ENCODE results near the gene SNRPA1. TPM values are rescaled to one million over a fixed set of nuclear protein-coding genes. Genes with fewer than 3 reads are reported as not detected.

The SNRPA1 gene
- total RNA-seq, 1 experiment from 2014 or later: 32.3 TPM

GRCh38 chr15:101310161-101310480 is 15.1 kb upstream of the SNRPA1 start:
- Histone ChIP-seq H3K27me3 (ENCODE audit: control insufficient read depth, insufficient read depth, low read length) (no peaks in the 10 kb centered on the region), H3K4me3 (ENCODE audit: insufficient read depth, low read depth, low read length) (no peak overlapping the region), H3K36me3 (replicated peaks; ENCODE audit: control insufficient read depth, insufficient read depth, low read length) (no peaks in the 10 kb centered on the region)
- no peak for DNase-seq

- no peaks in the 10 kb centered on the region for H3K27me3 ChIP-seq (ENCODE audit: control insufficient read depth, insufficient read depth, low read length)
- no peak overlapping the region for H3K4me3 ChIP-seq (ENCODE audit: insufficient read depth, low read depth, low read length)
- DNase-seq: no peak
- no peaks in the 10 kb centered on the region for H3K36me3 ChIP-seq (replicated peaks; ENCODE audit: control insufficient read depth, insufficient read depth, low read length)
These were observed 14.6 kb upstream of the SNRPA1 start for GRCh38 chr15:101309436-101310160.

- Histone ChIP-seq H3K4me3 (ENCODE audit: insufficient read depth, low read depth, low read length) (no peak overlapping the region), H3K27me3 (ENCODE audit: control insufficient read depth, insufficient read depth, low read length) (no peaks in the 10 kb centered on the region), H3K36me3 (replicated peaks; ENCODE audit: control insufficient read depth, insufficient read depth, low read length) (no peaks in the 10 kb centered on the region)
- DNase-seq: peak; percentile 33
These were observed 13.8 kb upstream of the SNRPA1 start for GRCh38 chr15:101308604-101309435.

- DNase-seq: peak; percentile 51
These were observed 13.0 kb upstream of the SNRPA1 start for GRCh38 chr15:101307897-101308603.

GRCh38 chr15:101307048-101307896 is 12.2 kb upstream of the SNRPA1 start:
- no peaks in the 10 kb centered on the region for H3K27me3 ChIP-seq (ENCODE audit: control insufficient read depth, insufficient read depth, low read length)
- H3K36me3 ChIP-seq (replicated peaks; ENCODE audit: control insufficient read depth, insufficient read depth, low read length): no peaks in the 10 kb centered on the region
- DNase-seq: peak; percentile 46
- no peak overlapping the region for H3K4me3 ChIP-seq (ENCODE audit: insufficient read depth, low read depth, low read length)

More at GRCh38 chr15:101307897-101308603, 13.0 kb upstream of the SNRPA1 start:
- Histone ChIP-seq H3K27me3 (ENCODE audit: control insufficient read depth, insufficient read depth, low read length) (no peaks in the 10 kb centered on the region), H3K4me3 (ENCODE audit: insufficient read depth, low read depth, low read length) (no peak overlapping the region), H3K36me3 (replicated peaks; ENCODE audit: control insufficient read depth, insufficient read depth, low read length) (no peaks in the 10 kb centered on the region)

- H3K36me3 ChIP-seq (replicated peaks; ENCODE audit: control insufficient read depth, insufficient read depth, low read length): no peaks in the 10 kb centered on the region
- peak; percentile 33 for DNase-seq
- H3K4me3 ChIP-seq (ENCODE audit: insufficient read depth, low read depth, low read length): no peak overlapping the region
- H3K27me3 ChIP-seq (ENCODE audit: control insufficient read depth, insufficient read depth, low read length): no peaks in the 10 kb centered on the region
These were observed 11.4 kb upstream of the SNRPA1 start for GRCh38 chr15:101306341-101307047.

GRCh38 chr15:101305820-101306255 is 10.8 kb upstream of the SNRPA1 start:
- Histone ChIP-seq H3K4me3 (ENCODE audit: insufficient read depth, low read depth, low read length) (no peak overlapping the region), H3K36me3 (replicated peaks; ENCODE audit: control insufficient read depth, insufficient read depth, low read length) (no peaks in the 10 kb centered on the region), H3K27me3 (ENCODE audit: control insufficient read depth, insufficient read depth, low read length) (no peaks in the 10 kb centered on the region)
- DNase-seq: peak; percentile 39

GRCh38 chr15:101303408-101303807 is 8.4 kb upstream of the SNRPA1 start:
- H3K27me3 ChIP-seq (ENCODE audit: control insufficient read depth, insufficient read depth, low read length): no peaks in the 10 kb centered on the region
- H3K36me3 ChIP-seq (replicated peaks; ENCODE audit: control insufficient read depth, insufficient read depth, low read length): no peaks in the 10 kb centered on the region
- no peak for DNase-seq
- no peak overlapping the region for H3K4me3 ChIP-seq (ENCODE audit: insufficient read depth, low read depth, low read length)

- Histone ChIP-seq H3K27me3 (ENCODE audit: control insufficient read depth, insufficient read depth, low read length) (no peaks in the 10 kb centered on the region), H3K4me3 (ENCODE audit: insufficient read depth, low read depth, low read length) (no peak overlapping the region), H3K36me3 (replicated peaks; ENCODE audit: control insufficient read depth, insufficient read depth, low read length) (peaks cover 2% of the 10 kb centered on the region; the same call in 1 of the 2 replicates)
- no peak for DNase-seq
These were observed 1.7 kb upstream of the SNRPA1 start for GRCh38 chr15:101296418-101297405.

GRCh38 chr15:101295607-101296161 is 636 bp upstream of the SNRPA1 start:
- H3K27me3 ChIP-seq (ENCODE audit: control insufficient read depth, insufficient read depth, low read length): no peaks in the 10 kb centered on the region
- H3K4me3 ChIP-seq (ENCODE audit: insufficient read depth, low read depth, low read length): peak overlapping the region; percentile 99
- DNase-seq: peak; percentile 85
- H3K36me3 ChIP-seq (replicated peaks; ENCODE audit: control insufficient read depth, insufficient read depth, low read length): peaks cover 2% of the 10 kb centered on the region; the same call in 1 of the 2 replicates

- Histone ChIP-seq H3K36me3 (replicated peaks; ENCODE audit: control insufficient read depth, insufficient read depth, low read length) (peaks cover 5% of the 10 kb centered on the region), H3K4me3 (ENCODE audit: insufficient read depth, low read depth, low read length) (peak overlapping the region; percentile 1; the same call in 1 of the 2 replicates), H3K27me3 (ENCODE audit: control insufficient read depth, insufficient read depth, low read length) (no peaks in the 10 kb centered on the region)
- DNase-seq: no peak
These were observed 1.9 kb downstream of the SNRPA1 start for GRCh38 chr15:101293122-101293521.

- no peaks in the 10 kb centered on the region for H3K27me3 ChIP-seq (ENCODE audit: control insufficient read depth, insufficient read depth, low read length)
- H3K4me3 ChIP-seq (ENCODE audit: insufficient read depth, low read depth, low read length): no peak overlapping the region
- peaks cover 29% of the 10 kb centered on the region for H3K36me3 ChIP-seq (replicated peaks; ENCODE audit: control insufficient read depth, insufficient read depth, low read length)
- DNase-seq: peak; percentile 69
These were observed 6.0 kb downstream of the SNRPA1 start for GRCh38 chr15:101288905-101289513.
